DOHH2 (cell line): ENCODE data around the gene HMG20A.

Source experiments
- EZH2phosphoT487 ChIP-seq: fragments of 200-600 bp; sonication (generic); IDR thresholded peaks from 2 replicates; pipeline ENCODE4 v1.6.1; 2017; ENCODE audit warnings: borderline replicate concordance, mild to moderate bottlenecking, antibody characterized with exemption, low read length, moderate library complexity, mixed read lengths
- TF ChIP-seq, protein P1 (sequence below): fragments of 200-600 bp; sonication (generic); IDR thresholded peaks from one replicate; pipeline ENCODE4 v1.5.1; 2014; ENCODE audit warnings: antibody characterized with exemption, mild to moderate bottlenecking, low read depth, low read length; ENCODE audit not compliant: poor library complexity, severe bottlenecking

DNA sequence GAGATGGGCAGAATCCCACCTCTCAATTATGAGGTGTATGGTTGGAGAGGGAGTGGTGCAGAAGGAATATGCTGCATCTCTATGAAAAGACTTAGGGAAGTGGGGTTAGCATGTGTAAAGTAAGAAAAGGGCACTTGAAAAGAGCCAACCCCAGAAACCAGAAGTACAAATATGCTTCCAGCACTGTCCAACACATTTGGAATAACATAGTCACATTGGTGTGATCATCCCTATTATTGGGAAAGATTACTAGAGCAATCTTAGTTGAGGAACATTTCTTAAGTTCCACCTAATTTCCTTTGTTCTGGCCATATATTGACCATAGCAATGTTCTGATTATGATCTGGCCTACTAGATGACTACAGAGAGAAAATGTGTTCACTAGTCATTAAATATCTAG, 34.3 kb downstream of the HMG20A start:
- TF ChIP-seq, protein P1, sequence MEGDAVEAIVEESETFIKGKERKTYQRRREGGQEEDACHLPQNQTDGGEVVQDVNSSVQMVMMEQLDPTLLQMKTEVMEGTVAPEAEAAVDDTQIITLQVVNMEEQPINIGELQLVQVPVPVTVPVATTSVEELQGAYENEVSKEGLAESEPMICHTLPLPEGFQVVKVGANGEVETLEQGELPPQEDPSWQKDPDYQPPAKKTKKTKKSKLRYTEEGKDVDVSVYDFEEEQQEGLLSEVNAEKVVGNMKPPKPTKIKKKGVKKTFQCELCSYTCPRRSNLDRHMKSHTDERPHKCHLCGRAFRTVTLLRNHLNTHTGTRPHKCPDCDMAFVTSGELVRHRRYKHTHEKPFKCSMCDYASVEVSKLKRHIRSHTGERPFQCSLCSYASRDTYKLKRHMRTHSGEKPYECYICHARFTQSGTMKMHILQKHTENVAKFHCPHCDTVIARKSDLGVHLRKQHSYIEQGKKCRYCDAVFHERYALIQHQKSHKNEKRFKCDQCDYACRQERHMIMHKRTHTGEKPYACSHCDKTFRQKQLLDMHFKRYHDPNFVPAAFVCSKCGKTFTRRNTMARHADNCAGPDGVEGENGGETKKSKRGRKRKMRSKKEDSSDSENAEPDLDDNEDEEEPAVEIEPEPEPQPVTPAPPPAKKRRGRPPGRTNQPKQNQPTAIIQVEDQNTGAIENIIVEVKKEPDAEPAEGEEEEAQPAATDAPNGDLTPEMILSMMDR, result no peak
- no peak for TF ChIP-seq EZH2phosphoT487
